GM12801 (cell line): ENCODE results near the gene IKBKG.

Experiments used
- CTCF ChIP-seq: IDR thresholded peaks from one replicate; pipeline ENCODE4 v1.5.1; 2011; ENCODE audit warnings: control low read depth; ENCODE audit not compliant: insufficient read length; ENCODE audit errors: extremely low read depth

IKBKG gene

GRCh38 chrX:154600759-154601374 is 53.4 kb downstream of the IKBKG start:
- TF ChIP-seq CTCF: no peak

- TF ChIP-seq CTCF: no peak
Observed at GRCh38 chrX:154602226-154602625, 54.8 kb downstream of the IKBKG start.

- TF ChIP-seq CTCF: no peak
Observed at GRCh38 chrX:154602766-154603437, 55.5 kb downstream of the IKBKG start.

GRCh38 chrX:154603438-154604430 is 56.3 kb downstream of the IKBKG start:
- TF ChIP-seq CTCF: no peak

- TF ChIP-seq CTCF: no peak
Observed at GRCh38 chrX:154605566-154605965, 58.1 kb downstream of the IKBKG start.

- no peak for TF ChIP-seq CTCF
Observed at GRCh38 chrX:154607370-154607769, 60.0 kb downstream of the IKBKG start.
